Neural progenitor cell (in vitro differentiated cells): ENCODE measurements around the gene MKLN1. TPM values are rescaled to one million over a fixed set of nuclear protein-coding genes. Genes with fewer than 3 reads are reported as not detected.

ENCODE experiments used
- DNase-seq: peaks from one replicate; pipeline ENCODE4 v3.0.0-alpha.2; 2016; ENCODE audit warnings: low spot score
- H2AFZ ChIP-seq: fragments of 200-600 bp; sonication (generic); replicated peaks from 2 replicates; pipeline ENCODE4 v1.6.1; 2016; ENCODE audit warnings: antibody characterized with exemption
- H3F3A ChIP-seq: fragments of 200-600 bp; sonication (generic); 2 replicates; pipeline ENCODE4 v1.6.1; 2016; ENCODE audit warnings: antibody characterized with exemption, low read depth
- H3K27ac ChIP-seq: fragments of 200-600 bp; sonication (generic); 2 replicates; pipeline ENCODE4 v1.5.1; 2016; ENCODE audit warnings: mild to moderate bottlenecking
- H3K27me3 ChIP-seq: fragments of 200-600 bp; sonication (generic); 2 replicates; pipeline ENCODE4 v1.6.1; 2016; ENCODE audit warnings: mild to moderate bottlenecking, moderate library complexity
- H3K36me3 ChIP-seq: fragments of 200-600 bp; sonication (generic); 2 replicates; pipeline ENCODE4 v1.5.1; 2016
- H3K4me1 ChIP-seq: fragments of 200-600 bp; sonication (generic); 2 replicates; pipeline ENCODE4 v1.6.1; 2016; ENCODE audit warnings: mixed run types
- H3K4me2 ChIP-seq: fragments of 200-600 bp; sonication (generic); 2 replicates; pipeline ENCODE4 v1.6.1; 2016
- H3K4me3 ChIP-seq: fragments of 200-600 bp; sonication (generic); 2 replicates; pipeline ENCODE4 v1.5.1; 2016
- H3K79me2 ChIP-seq: fragments of 200-600 bp; sonication (generic); 2 replicates; pipeline ENCODE4 v1.6.1; 2016; ENCODE audit warnings: low read depth
- H3K9ac ChIP-seq: fragments of 200-600 bp; sonication (generic); 2 replicates; pipeline ENCODE4 v1.6.1; 2016
- H3K9me3 ChIP-seq: fragments of 200-600 bp; sonication (generic); 2 replicates; pipeline ENCODE4 v1.5.1; 2016; ENCODE audit warnings: low read depth
- H4K20me1 ChIP-seq: fragments of 200-600 bp; sonication (generic); 2 replicates; pipeline ENCODE4 v1.6.1; 2016; ENCODE audit warnings: low read depth
- H3K27ac Mint-ChIP-seq: 3 replicates; pipeline ENCODE4 v1.8.0; 2021; ENCODE audit warnings: mixed read lengths
- H3K27me3 Mint-ChIP-seq: 2 replicates; pipeline ENCODE4 v1.8.0; 2022; ENCODE audit warnings: low read depth, mild to moderate bottlenecking, inconsistent platforms, moderate library complexity, mixed read lengths; ENCODE audit not compliant: insufficient read depth
- H3K36me3 Mint-ChIP-seq: 3 replicates; pipeline ENCODE4 v1.8.0; 2021; ENCODE audit warnings: mixed read lengths
- H3K4me1 Mint-ChIP-seq: 3 replicates; pipeline ENCODE4 v1.8.0; 2021; ENCODE audit warnings: mixed read lengths
- H3K4me3 Mint-ChIP-seq: 3 replicates; pipeline ENCODE4 v1.8.0; 2021; ENCODE audit warnings: mild to moderate bottlenecking, moderate library complexity, mixed read lengths
- H3K9me3 Mint-ChIP-seq: 3 replicates; pipeline ENCODE4 v1.8.0; 2020; ENCODE audit warnings: mixed read lengths
- CTCF ChIP-seq: fragments of 200-600 bp; sonication (generic); IDR thresholded peaks from 2 replicates; pipeline ENCODE4 v1.5.1; 2017; ENCODE audit warnings: antibody characterized with exemption, mild to moderate bottlenecking
- EZH2 ChIP-seq: fragments of 200-600 bp; sonication (generic); IDR thresholded peaks from 2 replicates; pipeline ENCODE4 v1.6.1; 2017; ENCODE audit warnings: antibody characterized with exemption, mild to moderate bottlenecking, moderate library complexity
- EZH2phosphoT487 ChIP-seq: fragments of 200-600 bp; sonication (generic); IDR thresholded peaks from 2 replicates; pipeline ENCODE4 v1.6.1; 2017; ENCODE audit warnings: antibody characterized with exemption
- total RNA-seq: library from RNA; depleted of rRNA; stranded (reverse); fragments of >200 nt; gene quantifications from 2 replicates; pipeline ENCODE4 v1.2.3, GENCODE V29; 2015; ENCODE audit warnings: low replicate concordance

The MKLN1 gene
- total RNA-seq, 1 donor from 2014 or later: 60.9 TPM

DNA sequence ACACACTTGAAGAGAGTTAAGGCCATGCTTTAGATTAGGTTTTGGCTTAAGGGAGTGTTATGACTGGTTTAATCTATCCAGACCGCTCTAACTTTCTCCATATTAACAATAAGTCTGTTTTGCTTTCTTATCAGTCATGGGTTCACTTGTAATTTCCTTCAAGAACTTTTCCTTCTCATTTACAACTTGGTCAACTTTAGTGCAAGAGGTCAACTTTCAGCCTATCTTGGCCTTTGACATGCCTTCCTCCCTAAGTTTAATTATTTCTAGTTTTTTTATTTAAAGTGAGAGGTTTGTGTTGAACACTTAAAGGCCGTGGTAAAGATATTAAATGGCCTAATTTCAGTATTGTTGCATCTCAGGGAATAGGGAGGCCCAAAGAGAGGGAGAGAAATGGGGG lies 75.6 kb downstream of the MKLN1 start:
- no peak overlapping the region for H3K4me3 Mint-ChIP-seq
- H3K27me3 ChIP-seq: no peaks in the 10 kb centered on the region

GRCh38 chr7:131404226-131404911 lies 76.7 kb downstream of the MKLN1 start:
- Mint-ChIP-seq H3K27me3 (no peaks in the 10 kb centered on the region), H3K9me3 (peaks cover 15% of the 10 kb centered on the region), H3K4me3 (no peak overlapping the region), H3K4me1 (no peaks in the 10 kb centered on the region), H3K27ac (no peak overlapping the region), H3K36me3 (peaks cover 34% of the 10 kb centered on the region)
- Histone ChIP-seq H3K79me2 (peaks cover 29% of the 10 kb centered on the region), H4K20me1 (no peaks in the 10 kb centered on the region), H3K9ac (no peak overlapping the region), H3K4me3 (no peak overlapping the region), H3K9me3 (peaks cover 5% of the 10 kb centered on the region), H3K27me3 (no peaks in the 10 kb centered on the region), H3K4me2 (no peak overlapping the region), H3K27ac (no peak overlapping the region), H2AFZ (no peak overlapping the region), H3K36me3 (peaks cover 15% of the 10 kb centered on the region), H3F3A (peaks cover 5% of the 10 kb centered on the region), H3K4me1 (peaks cover 7% of the 10 kb centered on the region)
- TF ChIP-seq EZH2 (no peak), CTCF (no peak), EZH2phosphoT487 (no peak)
- no peak for DNase-seq

More for the DNA sequence above, 75.6 kb downstream of the MKLN1 start:
- H3K36me3 ChIP-seq: peaks cover 15% of the 10 kb centered on the region
- no peaks in the 10 kb centered on the region for H3K27me3 Mint-ChIP-seq
- H3K4me1 Mint-ChIP-seq: no peaks in the 10 kb centered on the region
- H3K27ac ChIP-seq: no peak overlapping the region
- peaks cover 26% of the 10 kb centered on the region for H3K79me2 ChIP-seq
- H3K4me2 ChIP-seq: no peak overlapping the region
- H4K20me1 ChIP-seq: no peaks in the 10 kb centered on the region
- H3K4me1 ChIP-seq: no peaks in the 10 kb centered on the region
- no peak for TF ChIP-seq EZH2
- TF ChIP-seq CTCF: no peak
- TF ChIP-seq EZH2phosphoT487: no peak
- no peaks in the 10 kb centered on the region for H3F3A ChIP-seq
- no peak overlapping the region for H3K9ac ChIP-seq
- H3K9me3 Mint-ChIP-seq: peaks cover 15% of the 10 kb centered on the region
- H3K9me3 ChIP-seq: peaks cover 5% of the 10 kb centered on the region
- no peak overlapping the region for H2AFZ ChIP-seq
- peaks cover 39% of the 10 kb centered on the region for H3K36me3 Mint-ChIP-seq
- H3K27ac Mint-ChIP-seq: no peak overlapping the region
- H3K4me3 ChIP-seq: no peak overlapping the region
- DNase-seq: no peak

GRCh38 chr7:131409129-131409766 lies 81.6 kb downstream of the MKLN1 start:
- no peak overlapping the region for H3K27ac Mint-ChIP-seq
- Histone ChIP-seq H3F3A (peaks cover 5% of the 10 kb centered on the region), H2AFZ (no peak overlapping the region), H3K36me3 (peaks cover 6% of the 10 kb centered on the region), H3K4me3 (no peak overlapping the region), H3K27ac (peak overlapping the region; percentile 72), H4K20me1 (no peaks in the 10 kb centered on the region), H3K9me3 (no peaks in the 10 kb centered on the region), H3K79me2 (peaks cover 29% of the 10 kb centered on the region), H3K4me2 (peak overlapping the region; percentile 16), H3K27me3 (no peaks in the 10 kb centered on the region), H3K9ac (no peak overlapping the region), H3K4me1 (peaks cover 7% of the 10 kb centered on the region)
- peaks cover 5% of the 10 kb centered on the region for H3K36me3 Mint-ChIP-seq
- no peak for TF ChIP-seq CTCF
- TF ChIP-seq EZH2: no peak
- no peak for TF ChIP-seq EZH2phosphoT487
- DNase-seq: no peak
- no peaks in the 10 kb centered on the region for H3K9me3 Mint-ChIP-seq
- H3K4me1 Mint-ChIP-seq: no peaks in the 10 kb centered on the region
- no peak overlapping the region for H3K4me3 Mint-ChIP-seq
- H3K27me3 Mint-ChIP-seq: no peaks in the 10 kb centered on the region
